NCI-H128 (cell line): ENCODE data around the gene FNDC8.
"Not testable (repeated sequence)": the region's sequence is repeated elsewhere in the genome, so short reads cannot be mapped to it uniquely, and the experiment has no call there.

ENCODE experiments used
- DNase-seq: peaks from one replicate; lab custom pipeline; 2025; ENCODE audit not compliant: unreplicated experiment; lab: John Stamatoyannopoulos, UW

The FNDC8 gene

DNA sequence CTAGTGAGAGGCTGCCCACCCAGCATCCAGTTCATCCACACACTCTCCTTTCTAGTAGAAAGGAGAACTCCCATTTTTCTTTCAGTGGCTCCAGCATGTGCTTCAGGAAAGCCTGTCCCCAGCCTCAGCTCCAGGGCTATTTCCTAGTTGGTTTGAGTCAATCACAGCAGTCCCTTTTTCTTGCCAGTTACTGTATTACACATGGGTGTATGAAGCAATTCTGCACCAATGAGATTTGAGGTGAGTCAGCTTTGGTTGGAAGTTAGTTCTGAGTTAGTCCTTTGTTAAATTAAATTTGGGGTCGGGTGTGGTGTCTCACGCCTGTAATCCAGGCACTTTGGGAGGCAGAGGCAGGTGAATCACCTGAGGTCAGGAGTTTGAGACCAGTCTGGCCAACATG lies 26.5 kb upstream of the FNDC8 start:
- no peak for DNase-seq

DNA sequence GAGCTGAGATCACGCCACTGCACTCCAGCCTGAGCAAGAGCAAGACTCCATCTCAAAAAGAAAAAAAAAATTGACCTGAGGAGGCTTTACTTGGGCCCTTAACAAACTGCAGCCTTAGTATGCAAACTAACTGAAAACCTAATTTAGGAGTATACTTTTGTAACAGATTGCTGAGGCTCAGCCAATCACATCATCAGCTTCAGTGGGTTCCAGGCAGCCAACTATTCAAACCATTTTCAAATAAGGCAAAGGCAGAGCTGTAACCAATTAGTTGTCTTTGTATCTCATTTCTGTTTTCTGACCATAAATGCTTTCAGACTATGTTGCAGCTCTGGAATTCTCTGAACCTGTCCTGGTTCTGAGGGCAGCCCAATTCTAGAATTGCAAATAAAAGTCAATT lies 25.7 kb upstream of the FNDC8 start:
- DNase-seq, result no peak

DNA sequence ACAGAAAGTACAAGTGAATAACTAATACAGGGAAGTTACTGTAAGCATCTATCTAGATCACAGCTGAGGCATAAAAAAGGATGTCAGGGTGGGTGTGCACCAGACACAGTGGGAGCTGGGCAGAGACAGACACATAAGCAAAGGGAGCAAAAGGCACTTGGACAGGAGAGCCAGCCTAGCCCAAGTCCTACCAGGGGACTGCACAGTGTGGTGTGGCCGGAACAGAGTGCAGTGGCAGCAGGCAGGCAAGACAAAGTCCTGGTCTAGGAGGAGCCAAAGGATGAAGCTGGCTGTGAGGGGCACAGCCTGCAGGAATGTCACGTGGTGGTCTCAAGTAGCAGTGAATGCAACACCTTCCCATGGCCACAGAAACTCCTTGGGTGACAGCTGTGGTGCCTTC lies 23.6 kb upstream of the FNDC8 start:
- DNase-seq, result no peak

DNA sequence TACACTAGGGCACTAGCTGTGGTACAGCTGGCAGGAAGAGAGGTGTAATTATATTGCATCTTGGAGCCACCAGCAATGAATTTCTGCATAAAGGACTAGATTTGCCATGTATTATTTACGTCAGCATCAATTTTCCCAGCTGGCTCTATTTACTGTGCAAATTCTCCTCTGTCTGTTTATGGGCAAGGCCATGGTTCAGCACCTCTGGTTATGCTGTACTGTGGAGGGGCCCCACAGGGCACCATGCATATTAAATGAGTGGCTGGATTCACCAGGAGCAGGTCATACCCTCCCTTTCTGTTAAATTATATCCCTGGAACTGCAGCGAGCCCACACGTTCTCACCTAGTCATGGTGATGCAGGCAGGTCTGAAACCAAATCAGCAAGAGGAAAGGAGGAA lies 21.5 kb upstream of the FNDC8 start:
- no peak for DNase-seq

DNA sequence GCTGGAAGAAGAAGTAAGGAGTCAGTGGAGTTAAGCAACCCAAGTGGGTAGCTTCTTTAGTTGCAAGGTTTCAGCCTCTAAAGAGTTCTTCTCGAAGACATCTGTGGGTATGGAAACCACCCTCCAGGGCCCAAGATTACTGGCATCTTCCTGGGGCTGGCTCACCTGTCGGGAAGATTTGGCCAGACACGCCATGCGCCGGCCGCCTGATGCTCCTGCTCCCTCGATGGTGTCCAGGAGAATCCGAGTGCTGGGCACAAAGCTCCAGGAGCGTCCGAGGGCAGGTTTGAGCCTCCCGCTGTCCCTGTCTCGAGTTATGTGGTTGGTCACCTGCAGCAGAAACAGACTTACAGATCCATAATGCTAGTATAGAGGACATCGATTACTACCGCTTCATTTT lies 20.4 kb upstream of the FNDC8 start:
- no peak for DNase-seq

DNA sequence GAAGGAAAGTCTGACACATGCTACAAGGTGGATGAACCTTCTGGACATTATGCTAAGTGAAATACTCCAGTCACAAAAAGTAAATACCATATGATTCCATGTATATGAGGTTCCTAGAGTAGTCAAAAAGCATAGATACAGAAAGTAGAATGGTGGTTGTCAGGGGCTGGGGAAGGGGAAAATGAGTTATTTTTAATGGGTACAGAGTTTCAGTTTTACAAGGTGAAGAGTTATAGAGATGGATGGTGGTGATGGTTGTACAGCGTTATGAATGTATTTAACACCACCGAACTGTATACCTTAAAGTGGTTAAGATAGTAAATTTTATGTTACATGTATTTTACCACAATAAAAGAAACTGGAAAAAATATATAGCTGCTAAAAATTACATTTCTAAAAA lies 19.7 kb upstream of the FNDC8 start:
- DNase-seq, result no peak

DNA sequence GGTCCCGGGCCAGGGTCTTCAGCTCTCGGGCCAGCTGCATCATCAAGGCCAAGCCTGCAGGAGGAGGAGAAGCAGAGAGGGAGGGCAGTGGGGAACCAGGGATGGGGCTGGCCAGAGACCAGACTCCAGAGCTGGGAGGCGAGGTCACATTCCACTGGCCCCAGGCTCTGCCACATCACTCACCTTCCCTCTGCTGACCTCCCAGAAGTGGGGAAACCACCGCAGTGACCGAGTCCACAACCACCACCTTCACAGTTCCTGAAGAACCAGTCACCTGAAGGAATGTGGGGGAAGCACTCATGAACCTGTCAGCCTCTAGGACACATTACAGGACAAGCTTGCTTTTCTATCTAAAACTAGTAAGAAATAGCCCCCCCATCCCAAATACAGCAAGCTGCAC lies 18.1 kb upstream of the FNDC8 start:
- no peak for DNase-seq

DNA sequence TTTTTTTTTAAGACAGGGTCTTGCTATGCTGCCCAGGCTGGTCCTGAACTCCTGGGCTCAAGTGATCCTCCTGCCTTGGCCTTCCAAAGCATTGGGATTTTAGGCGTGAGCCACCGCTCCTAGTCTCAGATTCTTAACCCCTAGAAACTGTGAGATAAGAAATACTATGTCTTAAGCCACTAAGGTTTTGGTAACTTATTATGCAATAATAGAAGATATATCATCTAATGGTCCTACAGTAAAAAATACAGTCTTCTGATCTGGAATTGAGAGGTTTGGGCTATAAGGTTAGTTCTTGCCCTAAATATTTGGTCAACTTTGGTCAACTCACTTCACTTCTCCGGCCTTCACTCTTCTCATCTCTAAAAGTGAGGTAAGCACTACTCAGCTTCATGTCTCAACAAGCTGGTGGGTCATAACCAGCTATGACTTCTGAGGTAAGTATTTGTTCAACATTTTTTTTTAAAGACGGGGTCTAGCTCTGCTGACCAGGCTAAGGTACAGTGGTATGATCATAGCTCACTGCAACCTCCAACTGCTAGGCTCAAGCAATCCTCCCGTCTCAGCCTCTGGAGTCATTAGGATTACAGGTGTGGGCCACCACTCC lies 16.5 kb upstream of the FNDC8 start:
- no peak for DNase-seq

DNA sequence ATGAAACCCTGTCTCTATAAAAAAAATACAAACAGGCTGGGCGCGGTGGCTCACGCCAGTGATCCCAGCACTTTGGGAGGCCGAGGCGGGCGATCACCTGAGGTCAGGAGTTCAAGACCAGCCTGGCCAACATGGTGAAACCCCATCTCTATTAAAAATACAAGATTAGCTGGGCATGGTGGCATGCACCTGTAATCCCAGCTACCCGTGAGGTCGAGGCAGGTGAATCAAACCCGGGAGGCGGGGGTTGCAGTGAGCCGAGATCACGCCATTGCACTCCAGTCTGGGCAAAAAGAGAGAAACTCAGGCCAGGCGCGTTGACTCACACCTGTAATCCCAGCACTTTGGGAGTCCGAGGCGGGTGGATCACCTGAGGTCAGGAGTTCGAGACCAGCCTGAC lies 10.6 kb upstream of the FNDC8 start:
- not testable (repeated sequence) for DNase-seq

DNA sequence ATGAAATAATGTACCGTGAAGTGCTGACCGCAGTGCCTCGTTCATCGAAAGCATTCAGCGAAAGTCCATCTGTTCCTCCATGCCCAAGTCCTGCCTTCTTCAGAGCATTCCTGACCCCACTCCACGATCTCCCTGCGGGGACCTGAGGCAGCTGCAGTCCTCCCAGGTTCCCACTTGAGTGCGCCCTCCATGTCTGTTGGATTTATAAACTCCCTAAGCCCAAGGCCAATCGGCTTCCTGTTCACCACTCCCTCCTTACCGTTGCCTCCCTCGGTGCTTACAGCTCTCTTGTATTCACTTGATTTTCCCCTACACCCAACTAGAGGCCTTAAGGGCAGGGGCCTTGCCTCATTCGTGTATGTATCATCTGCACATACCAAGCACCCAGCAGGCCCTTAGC lies 4.6 kb upstream of the FNDC8 start:
- no peak for DNase-seq

DNA sequence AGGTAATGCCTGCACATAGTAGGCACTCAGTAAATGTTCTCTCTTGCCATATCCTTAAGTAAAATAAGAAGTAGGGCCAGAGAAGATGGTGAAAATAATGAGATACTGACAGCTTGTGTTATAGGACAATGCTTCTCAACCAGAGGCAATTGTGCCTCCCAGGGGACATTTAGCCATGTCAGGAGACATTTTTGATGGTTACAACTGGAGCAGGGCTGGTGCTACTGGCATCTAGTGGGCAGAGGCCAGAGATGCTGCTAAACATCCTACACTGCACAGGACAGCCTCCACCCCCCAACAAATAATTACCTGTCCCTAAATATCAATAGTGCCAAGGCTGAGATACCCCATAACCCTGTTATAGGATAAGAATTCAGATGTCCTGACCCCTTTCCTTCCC lies 3.4 kb upstream of the FNDC8 start:
- no peak for DNase-seq

DNA sequence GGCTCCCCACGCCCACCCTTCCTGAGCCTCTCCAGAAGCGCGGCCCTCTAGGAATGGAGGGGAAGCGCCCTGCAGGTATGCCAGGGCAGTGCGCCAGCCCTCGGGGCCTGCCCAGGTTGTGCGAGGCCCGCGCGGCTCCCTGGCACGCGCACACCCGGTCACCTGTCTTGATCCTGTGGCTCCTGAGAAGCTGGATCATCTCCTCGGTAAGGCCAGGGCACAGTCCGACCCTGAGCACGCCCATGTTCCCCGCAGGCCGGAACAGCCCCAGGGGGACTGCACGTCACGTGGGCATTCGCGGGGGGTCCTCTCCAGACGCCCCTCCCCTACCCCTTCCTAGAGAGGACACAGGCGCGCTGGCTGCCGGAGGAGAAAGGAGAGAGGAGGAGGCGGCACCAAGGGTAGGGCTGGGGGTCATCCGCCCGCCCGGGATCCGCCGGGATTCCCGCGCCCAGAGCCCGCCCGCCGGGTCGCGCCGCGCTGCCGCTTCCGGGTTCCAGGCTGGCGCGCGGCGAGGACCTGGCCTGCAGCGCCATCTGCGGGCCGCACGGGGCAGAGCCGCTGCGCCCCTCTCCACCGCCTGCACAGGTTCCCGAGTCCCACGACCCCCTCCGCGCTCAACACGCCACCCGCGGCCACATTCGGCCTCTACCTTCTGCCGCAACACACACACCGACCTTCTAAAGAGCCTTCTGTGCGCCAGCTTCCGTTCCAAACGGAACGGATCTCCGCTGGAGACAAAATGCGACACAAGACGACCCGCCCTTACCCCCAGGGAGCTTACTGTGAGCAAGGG lies 1.8 kb upstream of the FNDC8 start, which contains the start of gene RAD51D:
Gene RAD51D (minus strand): TSS at position 491 of the 796 bp plus-strand sequence. CDS start 247 bp downstream, at position 244.
- DNase-seq, result peak; percentile 39

DNA sequence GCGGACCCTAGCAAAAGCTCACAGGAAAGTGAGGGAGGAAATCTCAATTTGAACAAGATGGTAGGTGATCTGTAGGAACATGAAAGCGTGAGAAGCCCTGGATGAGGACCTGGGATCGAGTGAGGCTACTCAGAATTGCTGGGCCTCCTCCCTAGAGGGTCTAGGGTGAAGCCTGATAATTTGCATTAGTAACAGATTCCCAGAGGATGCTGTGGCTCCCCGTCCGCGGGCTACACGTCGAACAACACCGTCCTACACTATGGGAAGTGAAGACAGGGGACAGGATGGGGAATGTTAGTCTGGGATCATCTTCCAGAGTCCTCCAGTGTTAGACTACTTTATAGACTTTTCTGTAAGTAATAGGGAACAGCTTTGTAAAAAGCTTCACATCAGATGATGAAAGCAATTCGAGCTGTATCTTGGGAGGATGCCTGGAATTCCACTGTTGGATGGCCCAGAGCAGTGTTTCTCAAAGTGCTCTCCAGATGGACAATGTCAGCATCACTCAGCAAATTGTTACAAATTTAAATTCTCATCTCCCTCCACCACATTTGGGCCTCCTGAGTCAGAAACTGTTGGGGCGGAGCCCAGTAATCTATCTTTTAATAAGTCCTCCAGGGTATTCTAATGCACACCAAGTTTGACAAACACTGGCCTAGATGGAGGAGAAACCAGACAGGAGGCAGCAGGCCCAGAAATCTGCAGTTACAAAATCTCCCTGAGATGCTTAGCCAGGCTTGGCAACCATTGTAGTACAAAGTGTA lies 6.5 kb downstream of the FNDC8 start:
- DNase-seq, result no peak

DNA sequence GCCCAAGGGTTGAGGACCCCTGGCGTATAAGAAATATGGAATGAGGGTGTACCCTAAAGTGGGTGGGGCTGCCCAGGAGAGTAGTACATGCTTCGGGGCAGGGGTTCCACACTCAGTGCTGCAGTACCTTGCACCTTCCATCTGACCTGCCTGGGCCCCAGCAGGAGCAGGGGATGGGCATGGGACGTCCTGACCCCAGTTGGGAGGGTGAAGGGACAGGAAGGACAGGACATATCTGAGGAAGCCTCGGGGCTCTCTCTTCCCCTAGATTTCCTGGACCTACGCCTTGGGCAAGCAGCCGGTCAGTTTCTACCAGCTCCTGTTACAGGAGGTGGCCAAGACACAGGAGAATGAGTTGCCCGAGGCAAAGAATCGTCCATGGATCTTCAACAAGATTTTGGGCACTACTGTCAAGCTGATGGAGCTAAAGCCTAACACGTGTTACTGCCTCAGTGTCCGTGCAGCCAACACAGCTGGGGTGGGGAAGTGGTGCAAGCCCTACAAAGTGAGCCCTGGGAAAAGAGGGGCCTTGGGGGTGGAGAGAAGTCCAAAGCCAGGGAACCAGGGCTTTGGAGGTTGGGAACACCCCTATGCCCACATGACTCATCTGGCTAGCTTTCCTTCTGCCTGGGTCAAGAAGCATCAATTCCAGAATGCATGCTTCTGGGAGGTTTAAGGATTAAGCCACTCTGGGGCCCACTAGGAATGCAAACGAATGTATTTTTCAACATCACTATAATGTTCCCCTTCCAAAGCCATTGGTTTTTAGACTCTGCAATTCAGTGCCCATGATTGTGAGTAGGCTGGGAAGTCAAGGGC lies 7.9 kb downstream of the FNDC8 start:
- no peak for DNase-seq

DNA sequence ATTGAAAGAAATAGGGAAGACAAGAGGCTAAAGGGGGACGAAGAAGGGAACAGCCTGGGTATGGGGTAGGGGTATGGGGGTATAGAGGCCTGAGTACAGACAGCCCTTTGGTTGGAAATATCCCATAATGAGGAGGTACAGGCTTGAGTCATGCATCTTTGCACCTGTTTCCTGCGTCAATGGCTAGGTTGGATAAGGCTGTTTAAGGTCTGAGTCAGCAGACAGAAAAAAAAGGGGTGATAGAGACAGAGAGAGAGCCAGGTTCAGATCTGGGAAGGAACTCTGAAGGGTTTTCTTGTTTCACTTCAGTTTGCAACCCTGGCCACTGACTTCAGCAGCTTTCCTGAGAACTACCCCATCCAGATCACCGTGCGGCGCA lies 8.5 kb downstream of the FNDC8 start:
- no peak for DNase-seq

DNA sequence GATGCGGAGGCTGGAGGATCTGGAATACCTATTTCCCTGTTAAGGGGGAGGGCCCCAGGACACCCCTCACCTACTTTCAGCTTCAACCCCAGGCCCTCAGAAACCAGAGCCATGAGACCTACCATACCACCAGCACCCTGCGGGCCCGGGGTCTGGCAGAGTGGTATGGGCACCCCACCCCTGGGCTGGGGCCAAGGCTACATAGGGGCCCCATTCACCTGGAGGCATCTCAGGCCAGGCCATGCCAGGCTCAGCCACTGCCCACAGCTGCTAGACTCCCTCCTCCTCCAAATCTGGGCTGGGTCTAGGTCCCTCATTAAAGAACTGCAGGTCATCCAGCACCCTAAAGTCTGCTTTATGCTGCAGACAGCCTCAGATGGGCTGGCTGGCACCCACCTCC lies 9.0 kb downstream of the FNDC8 start:
- DNase-seq, result no peak

DNA sequence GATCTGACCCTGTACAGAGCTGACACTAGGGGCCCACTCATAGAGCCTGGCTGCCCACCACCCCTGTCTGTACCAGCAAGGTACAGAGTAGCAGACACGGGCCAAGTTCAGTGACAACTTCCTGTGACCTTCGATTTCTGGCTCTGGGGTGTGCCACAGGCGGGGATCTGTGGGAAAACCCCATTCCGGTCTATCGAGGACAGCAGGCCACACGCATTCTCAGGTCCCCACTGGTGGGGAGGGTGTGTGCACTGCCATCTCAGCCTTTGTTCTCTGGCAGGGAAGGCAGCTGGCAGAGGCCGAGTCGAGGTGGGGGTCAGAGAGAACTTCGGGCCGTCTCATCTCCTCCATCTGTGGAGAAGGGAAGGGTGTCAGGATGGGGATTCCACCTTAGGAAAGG lies 10.7 kb downstream of the FNDC8 start:
- no peak for DNase-seq

DNA sequence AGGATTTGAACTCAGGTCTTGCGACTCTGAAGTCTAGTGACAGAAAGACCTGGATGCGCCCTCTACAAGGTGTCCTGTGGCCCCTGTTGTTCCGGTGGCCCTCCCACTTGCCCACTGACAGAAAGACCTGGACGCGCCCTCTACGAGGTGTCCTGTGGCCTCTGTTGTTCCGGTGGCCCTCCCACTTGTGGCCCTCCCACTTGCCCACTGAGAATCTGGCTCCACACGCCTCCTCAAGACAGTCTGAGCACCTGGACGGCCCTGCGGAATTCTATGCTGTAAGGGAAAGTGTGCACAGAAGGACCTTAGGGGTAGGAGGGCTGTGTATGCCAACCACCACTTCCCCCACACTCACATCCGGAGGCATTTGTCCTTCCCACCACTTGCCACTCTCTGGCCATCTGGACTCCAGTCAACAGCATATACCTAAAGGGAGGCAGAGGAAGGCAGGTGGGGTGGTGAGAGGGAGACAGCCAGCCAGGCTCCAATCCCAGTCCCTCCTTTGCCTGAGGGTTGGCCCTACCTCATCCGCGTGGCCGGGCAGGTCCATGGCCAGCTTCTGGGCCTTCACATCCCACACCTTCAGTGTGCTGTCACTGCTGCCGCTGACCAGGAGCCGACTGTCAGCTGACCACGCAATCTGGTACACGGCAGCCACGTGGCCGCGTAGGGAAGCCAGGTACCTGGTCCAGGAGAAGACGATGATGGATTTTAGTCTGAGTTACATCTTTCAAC lies 11.6 kb downstream of the FNDC8 start:
- DNase-seq, result no peak

DNA sequence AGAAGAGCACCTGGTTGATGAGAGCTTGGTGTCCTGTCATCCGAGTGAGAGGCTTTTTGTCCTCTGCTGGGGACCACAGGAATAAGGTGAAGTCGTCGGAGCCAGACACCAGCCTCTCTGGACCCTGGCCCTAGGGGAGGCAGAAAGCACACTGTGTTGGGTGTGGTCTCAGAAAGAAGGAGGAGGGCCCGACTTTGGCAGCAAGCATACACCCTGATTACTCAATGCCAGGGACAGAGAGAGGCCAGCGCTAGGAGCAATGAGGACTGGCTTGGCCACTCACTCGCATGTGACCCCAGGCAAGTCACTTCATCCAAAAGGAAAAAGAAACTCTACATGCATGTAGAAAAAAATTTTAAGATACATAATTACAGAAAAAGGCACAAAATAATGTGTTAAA lies 13.9 kb downstream of the FNDC8 start:
- DNase-seq, result no peak

DNA sequence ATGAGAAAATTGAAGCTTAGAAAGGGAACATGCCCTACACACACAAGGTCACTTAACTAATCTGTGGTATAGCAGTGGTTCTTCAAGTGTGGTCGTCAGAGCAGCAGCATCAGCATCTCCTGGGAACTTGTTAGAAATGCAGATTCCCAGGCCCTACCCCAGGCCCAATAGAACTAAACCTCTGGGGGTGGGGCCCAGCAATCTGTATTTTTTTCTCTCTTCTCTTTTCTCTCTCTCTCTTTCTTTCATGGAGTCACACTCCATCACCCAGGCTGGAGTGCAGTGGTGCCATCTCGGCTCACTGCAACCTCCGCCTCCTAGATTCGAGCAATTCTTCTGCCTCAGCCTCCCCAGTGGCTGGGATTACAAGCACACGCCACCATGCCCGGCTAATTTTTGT lies 16.8 kb downstream of the FNDC8 start:
- no peak for DNase-seq
